ENCODE data around the gene PTPRN2. TPM values are rescaled to one million over a fixed set of nuclear protein-coding genes. Genes with fewer than 3 reads are reported as not detected.

The PTPRN2 gene
- total RNA-seq, 4 donors from 2014 or later = 14.9 to 34.3 (median 21.3) TPM

- H3K4me3 ChIP-seq = no peak overlapping the region
- H3K4me1 ChIP-seq = no peaks in the 10 kb centered on the region
- no peak for TF ChIP-seq POLR2A (IDR thresholded peaks at IDR 0.05)
- H3K9me3 ChIP-seq = peaks cover 0 to 6% (median 0%) of the 10 kb centered on the region in 4 donors
- no peaks in the 10 kb centered on the region for H3K36me3 ChIP-seq
- no peaks in the 10 kb centered on the region for H3K27me3 ChIP-seq
- H3K27ac ChIP-seq = no peak overlapping the region
- no peak for DNase-seq
Measured at GRCh38 chr7:157844141-157844540, 743.5 kb downstream of the PTPRN2 start.

GRCh38 chr7:157843336-157844140 is 744.1 kb downstream of the PTPRN2 start:
- no peak for DNase-seq
- Histone ChIP-seq H3K4me1 (no peaks in the 10 kb centered on the region), H3K27ac (no peak overlapping the region), H3K9me3 (peaks cover 0 to 6% (median 0%) of the 10 kb centered on the region in 4 donors), H3K4me3 (no peak overlapping the region), H3K36me3 (no peaks in the 10 kb centered on the region), H3K27me3 (no peaks in the 10 kb centered on the region)
- no peak for TF ChIP-seq POLR2A (IDR thresholded peaks at IDR 0.05)
- no peak for TF ChIP-seq CTCF (IDR thresholded peaks at IDR 0.05)

- no peak overlapping the region for H3K27ac ChIP-seq
- H3K9me3 ChIP-seq = peaks cover 0 to 6% (median 0%) of the 10 kb centered on the region in 4 donors
- no peaks in the 10 kb centered on the region for H3K27me3 ChIP-seq
- no peaks in the 10 kb centered on the region for H3K4me1 ChIP-seq
- no peaks in the 10 kb centered on the region for H3K36me3 ChIP-seq
- TF ChIP-seq CTCF (IDR thresholded peaks at IDR 0.05) (no peak), POLR2A (IDR thresholded peaks at IDR 0.05) (no peak)
- H3K4me3 ChIP-seq = no peak overlapping the region
- no peak for DNase-seq
Measured at GRCh38 chr7:157841773-157842370, 745.8 kb downstream of the PTPRN2 start.

GRCh38 chr7:157840914-157841772 is 746.5 kb downstream of the PTPRN2 start:
- no peaks in the 10 kb centered on the region for H3K36me3 ChIP-seq
- H3K4me3 ChIP-seq = no peak overlapping the region
- no peaks in the 10 kb centered on the region for H3K4me1 ChIP-seq
- H3K27ac ChIP-seq = no peak overlapping the region
- TF ChIP-seq POLR2A (IDR thresholded peaks at IDR 0.05) (no peak), CTCF (IDR thresholded peaks at IDR 0.05) (no peak)
- peak in 1 of 3 donors; percentile 29 for DNase-seq
- H3K9me3 ChIP-seq = peaks cover 0 to 6% (median 0%) of the 10 kb centered on the region in 4 donors
- H3K27me3 ChIP-seq = no peaks in the 10 kb centered on the region

GRCh38 chr7:157840174-157840913 is 747.3 kb downstream of the PTPRN2 start:
- no peaks in the 10 kb centered on the region for H3K27me3 ChIP-seq
- TF ChIP-seq CTCF (IDR thresholded peaks at IDR 0.05) (no peak), POLR2A (IDR thresholded peaks at IDR 0.05) (no peak)
- no peak overlapping the region for H3K4me3 ChIP-seq
- no peaks in the 10 kb centered on the region for H3K36me3 ChIP-seq
- no peaks in the 10 kb centered on the region for H3K4me1 ChIP-seq
- no peak overlapping the region for H3K27ac ChIP-seq
- peaks cover 0 to 6% (median 0%) of the 10 kb centered on the region in 4 donors for H3K9me3 ChIP-seq
- peak in 1 of 3 donors; percentile 27 for DNase-seq
